Fibroblast of lung (primary cell): ENCODE measurements around the gene ZPLD1.

Experiments
- EZH2 ChIP-seq: IDR thresholded peaks from 2 replicates; pipeline ENCODE4 v1.5.1; 2012; ENCODE audit warnings: low read length, control low read depth, mild to moderate bottlenecking; ENCODE audit errors: missing control alignments
- TF ChIP-seq, protein P1 (sequence below), 2 donors: IDR thresholded peaks in 1 of 2; conservative IDR thresholded peaks in 1 of 2; 1 replicate in 1 of 2; 2 replicates in 1 of 2; pipeline ENCODE4 v1.5.1; 2011 to 2012; ENCODE audit warnings: low read length in 2 of 2, control low read depth in 1 of 2, inconsistent platforms in 1 of 2, low read depth in 1 of 2, mild to moderate bottlenecking in 1 of 2

DNA sequence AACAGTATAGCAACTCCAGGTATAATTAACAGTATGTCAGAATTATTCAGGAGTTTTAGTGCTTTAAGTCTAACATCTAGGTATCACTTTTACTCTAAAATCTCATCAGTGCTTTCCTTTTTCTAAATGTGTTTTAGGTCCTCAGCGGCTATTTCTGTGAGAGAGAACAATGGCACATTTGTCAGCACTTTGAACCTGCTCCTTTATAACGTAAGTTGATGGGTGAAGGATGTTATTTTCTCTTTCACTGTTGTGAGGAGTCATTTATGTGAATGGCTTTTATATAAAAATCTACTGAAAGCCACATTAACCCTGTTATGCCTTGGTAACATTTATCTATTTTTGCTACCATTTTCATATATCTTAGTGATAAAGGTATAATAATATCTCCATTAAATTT, 22.8 kb downstream of the ZPLD1 start:
- TF ChIP-seq, protein P1, sequence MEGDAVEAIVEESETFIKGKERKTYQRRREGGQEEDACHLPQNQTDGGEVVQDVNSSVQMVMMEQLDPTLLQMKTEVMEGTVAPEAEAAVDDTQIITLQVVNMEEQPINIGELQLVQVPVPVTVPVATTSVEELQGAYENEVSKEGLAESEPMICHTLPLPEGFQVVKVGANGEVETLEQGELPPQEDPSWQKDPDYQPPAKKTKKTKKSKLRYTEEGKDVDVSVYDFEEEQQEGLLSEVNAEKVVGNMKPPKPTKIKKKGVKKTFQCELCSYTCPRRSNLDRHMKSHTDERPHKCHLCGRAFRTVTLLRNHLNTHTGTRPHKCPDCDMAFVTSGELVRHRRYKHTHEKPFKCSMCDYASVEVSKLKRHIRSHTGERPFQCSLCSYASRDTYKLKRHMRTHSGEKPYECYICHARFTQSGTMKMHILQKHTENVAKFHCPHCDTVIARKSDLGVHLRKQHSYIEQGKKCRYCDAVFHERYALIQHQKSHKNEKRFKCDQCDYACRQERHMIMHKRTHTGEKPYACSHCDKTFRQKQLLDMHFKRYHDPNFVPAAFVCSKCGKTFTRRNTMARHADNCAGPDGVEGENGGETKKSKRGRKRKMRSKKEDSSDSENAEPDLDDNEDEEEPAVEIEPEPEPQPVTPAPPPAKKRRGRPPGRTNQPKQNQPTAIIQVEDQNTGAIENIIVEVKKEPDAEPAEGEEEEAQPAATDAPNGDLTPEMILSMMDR (conservative IDR thresholded peaks at IDR 0.05 in 1 of 2, IDR thresholded peaks at IDR 0.05 in 1 of 2; ENCODE audit: low read depth in 1 of 2, low read length in 2 of 2): no peak
- TF ChIP-seq EZH2: no peak
